Measurements from ENCODE around the gene ZCCHC10. TPM values are rescaled to one million over a fixed set of nuclear protein-coding genes. Genes with fewer than 3 reads are reported as not detected.

Gene ZCCHC10
- total and polyA plus RNA-seq, 2 of the 4 experiments (the other 2 are of a cell fraction), result 4.1 to 20.4 TPM

GRCh38 chr5:133056891-133057290, 30.5 kb upstream of the ZCCHC10 start:
- Histone ChIP-seq H3K56ac (ENCODE audit: extremely low read depth, insufficient read depth, low read length) (no peak overlapping the region), H2BK15ac (ENCODE audit: low read depth, low read length) (no peak overlapping the region), H2AK5ac (ENCODE audit: low read depth, low read length) (no peak overlapping the region), H3K4ac (ENCODE audit: low read depth, low read length) (no peak overlapping the region), H3K4me3 (ENCODE audit: insufficient read depth, low read depth, low read length) (no peak overlapping the region), H4K20me1 (ENCODE audit: insufficient read depth, low read length) (peaks cover 88% of the 10 kb centered on the region), H3K18ac (ENCODE audit: low read depth, low read length) (no peak overlapping the region), H3K4me2 (ENCODE audit: low read depth, low read length) (no peak overlapping the region), H2AFZ (replicated peaks; ENCODE audit: low read length, poor library complexity) (no peak overlapping the region), H3K27ac (ENCODE audit: insufficient read depth, low read length) (no peak overlapping the region), H3K23ac (ENCODE audit: low read depth, low read length) (no peak overlapping the region), H3K36me3 (ENCODE audit: control insufficient read depth, insufficient read depth, low read length) (no peaks in the 10 kb centered on the region), H4K5ac (ENCODE audit: low read depth, low read length) (no peak overlapping the region), H2BK20ac (ENCODE audit: low read depth, low read length) (no peak overlapping the region), H4K8ac (ENCODE audit: low read depth in 2 of 2, low read length in 2 of 2) (no peak overlapping the region), H4K91ac (ENCODE audit: insufficient read depth, low read depth, low read length) (no peak overlapping the region), H3K79me1 (ENCODE audit: low read depth in 1 of 2, low read length in 2 of 2) (peaks cover 6 to 46% of the 10 kb centered on the region in 2 experiments), H3K9me3 (ENCODE audit: control insufficient read depth, insufficient read depth, low read length) (no peaks in the 10 kb centered on the region), H2BK5ac (ENCODE audit: low read depth, low read length, poor library complexity, severe bottlenecking) (no peak overlapping the region), H3K14ac (replicated peaks; ENCODE audit: low read depth, low read length) (no peak overlapping the region), H3K9ac (ENCODE audit: low read depth, low read length) (no peak overlapping the region), H2BK120ac (ENCODE audit: low read depth, low read length) (no peak overlapping the region), H2AK9ac (replicated peaks; ENCODE audit: low read depth, low read length, poor library complexity) (no peak overlapping the region), H3K9me1 (ENCODE audit: insufficient read depth, low read length) (peaks cover 18% of the 10 kb centered on the region), H3K4me1 (ENCODE audit: control insufficient read depth, insufficient read depth, low read length) (no peaks in the 10 kb centered on the region; the same call in 1 of the 2 replicates), H3K27me3 (ENCODE audit: control insufficient read depth, insufficient read depth, low read length) (no peaks in the 10 kb centered on the region)
- ChIA-PET POLR2A (ENCODE audit: unreplicated experiment) (no interaction called here), CTCF (interaction anchor here (0.6 to 0.7 kb wide), 2 partner anchors 52 to 171 kb away, joined by 3 read pairs; no protein-coding TSS in a partner anchor)
- no CpG with 5 or more reads among the region's 1 CpG for WGBS, 2 experiments (ENCODE audit: extremely low coverage in 2 of 2, insufficient read length in 1 of 2)
- TF ChIP-seq RAD21 (IDR thresholded peaks at IDR 0.05; ENCODE audit: low read length), result no peak
- no peak for TF ChIP-seq USF2 (IDR thresholded peaks at IDR 0.05; ENCODE audit: low read depth, low read length)
- TF ChIP-seq CTCF (conservative IDR thresholded peaks at IDR 0.05; ENCODE audit: low read depth, low read length), result no peak
- TF ChIP-seq NFE2L2 (IDR thresholded peaks at IDR 0.05; ENCODE audit: low read depth, low read length), result no peak
- TF ChIP-seq POLR2A (IDR thresholded peaks at IDR 0.05; ENCODE audit: low read depth, low read length), result no peak
- no peak for TF ChIP-seq MAFK (IDR thresholded peaks at IDR 0.05; ENCODE audit: low read depth, low read length)
- TF ChIP-seq CEBPB (IDR thresholded peaks at IDR 0.05; ENCODE audit: low read depth, low read length), result no peak
- TF ChIP-seq RCOR1 (IDR thresholded peaks at IDR 0.05; ENCODE audit: insufficient replicate concordance, low read length), result no peak
- no peak for TF ChIP-seq MAZ (IDR thresholded peaks at IDR 0.05; ENCODE audit: borderline replicate concordance, low read depth, low read length)
- TF ChIP-seq ELK1 (IDR thresholded peaks at IDR 0.05; ENCODE audit: borderline replicate concordance, low read depth, low read length), result no peak
- no peak for TF ChIP-seq SMC3 (IDR thresholded peaks at IDR 0.05; ENCODE audit: low read depth, low read length)
- TF ChIP-seq FOS (IDR thresholded peaks at IDR 0.05; ENCODE audit: low read depth, low read length), result no peak
- no peak for TF ChIP-seq RFX5 (IDR thresholded peaks at IDR 0.05; ENCODE audit: low read depth, low read length)
- no peak for TF ChIP-seq BHLHE40 (IDR thresholded peaks at IDR 0.05; ENCODE audit: low read depth, low read length)
- no peak for TF ChIP-seq MXI1 (IDR thresholded peaks at IDR 0.05; ENCODE audit: borderline replicate concordance, low read depth, low read length)
- DNase-seq (no peak), ATAC-seq (ENCODE audit: low read depth) (no peak)
- intact Hi-C loops (cut with micrococcal nuclease), result no loop called here
- dilution Hi-C loops (cut with HindIII; ENCODE audit: low sequenced_read_pairs, unreplicated experiment), result no loop called here
- no TSS peak for BruUV-seq (replicated peaks)
- in situ Hi-C loops (cut with MboI; ENCODE audit: low sequenced_read_pairs), result no loop called here
